Measurements from ENCODE around the gene SLC6A17.

The SLC6A17 gene

GRCh38 chr1:110205591-110206155 is 55.4 kb downstream of the SLC6A17 start:
- DNase-seq, result no peak

- DNase-seq, result no peak
Observed at GRCh38 chr1:110206261-110206920, 56.1 kb downstream of the SLC6A17 start.

- no peak for DNase-seq
Observed at GRCh38 chr1:110207831-110208230, 57.5 kb downstream of the SLC6A17 start.

DNA sequence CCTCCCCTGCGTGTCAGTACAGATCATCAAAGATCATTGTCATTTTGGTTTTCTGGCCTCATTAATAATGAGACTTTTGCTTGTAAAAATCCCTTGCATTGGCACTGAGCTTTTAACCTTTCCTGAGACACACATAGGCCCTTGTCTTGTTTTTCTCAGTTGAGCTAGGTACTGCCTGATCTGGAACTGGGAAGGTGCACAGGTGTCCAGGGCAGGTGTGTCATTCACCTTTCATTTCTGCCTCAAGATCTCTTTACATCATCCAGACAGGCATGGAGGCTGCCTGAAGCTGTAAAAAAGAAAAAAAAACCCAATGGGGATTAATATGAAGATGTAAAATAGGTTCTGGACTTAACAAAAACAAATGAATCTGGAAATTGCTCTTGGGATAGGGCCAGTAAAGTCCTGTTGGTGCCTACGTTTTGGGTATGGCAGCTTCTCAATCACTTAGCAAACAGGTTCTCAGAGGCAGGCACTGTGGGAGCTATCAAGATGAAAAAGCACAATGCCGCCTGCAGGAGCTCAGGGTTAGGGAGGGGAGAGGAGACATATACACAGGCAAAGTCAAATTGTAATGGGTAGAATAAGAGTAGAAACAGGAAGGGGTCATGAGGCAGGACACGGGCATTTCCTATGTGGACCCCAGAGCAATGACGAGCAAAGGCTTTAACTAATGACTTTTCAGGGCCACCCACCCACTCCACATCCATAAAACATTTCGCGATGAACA is 58.8 kb downstream of the SLC6A17 start:
- no peak for DNase-seq

- DNase-seq, result peak; percentile 51
Observed at GRCh38 chr1:110209715-110210603, 59.7 kb downstream of the SLC6A17 start, which contains the start of gene KCNC4. Gene KCNC4 (plus strand): TSS chr1:110210314. CDS start chr1:110211500, 1,186 bp downstream.

GRCh38 chr1:110210604-110211495 is 60.6 kb downstream of the SLC6A17 start:
- no peak for DNase-seq

DNA sequence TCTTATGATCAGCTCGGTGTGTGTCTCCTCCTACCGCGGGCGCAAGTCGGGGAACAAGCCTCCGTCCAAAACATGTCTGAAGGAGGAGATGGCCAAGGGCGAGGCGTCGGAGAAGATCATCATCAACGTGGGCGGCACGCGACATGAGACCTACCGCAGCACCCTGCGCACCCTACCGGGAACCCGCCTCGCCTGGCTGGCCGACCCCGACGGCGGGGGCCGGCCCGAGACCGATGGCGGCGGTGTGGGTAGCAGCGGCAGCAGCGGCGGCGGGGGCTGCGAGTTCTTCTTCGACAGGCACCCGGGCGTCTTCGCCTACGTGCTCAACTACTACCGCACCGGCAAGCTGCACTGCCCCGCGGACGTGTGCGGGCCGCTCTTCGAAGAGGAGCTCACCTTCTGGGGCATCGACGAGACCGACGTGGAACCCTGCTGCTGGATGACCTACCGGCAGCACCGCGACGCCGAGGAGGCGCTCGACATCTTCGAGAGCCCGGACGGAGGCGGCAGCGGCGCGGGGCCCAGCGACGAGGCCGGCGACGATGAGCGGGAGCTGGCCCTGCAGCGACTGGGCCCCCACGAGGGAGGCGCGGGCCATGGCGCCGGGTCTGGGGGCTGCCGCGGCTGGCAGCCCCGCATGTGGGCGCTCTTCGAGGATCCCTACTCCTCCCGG is 61.3 kb downstream of the SLC6A17 start:
- DNase-seq, result no peak

- DNase-seq, result no peak
Observed at GRCh38 chr1:110212169-110213142, 62.2 kb downstream of the SLC6A17 start.

- no peak for DNase-seq
Observed at GRCh38 chr1:110213143-110213540, 62.8 kb downstream of the SLC6A17 start.

DNA sequence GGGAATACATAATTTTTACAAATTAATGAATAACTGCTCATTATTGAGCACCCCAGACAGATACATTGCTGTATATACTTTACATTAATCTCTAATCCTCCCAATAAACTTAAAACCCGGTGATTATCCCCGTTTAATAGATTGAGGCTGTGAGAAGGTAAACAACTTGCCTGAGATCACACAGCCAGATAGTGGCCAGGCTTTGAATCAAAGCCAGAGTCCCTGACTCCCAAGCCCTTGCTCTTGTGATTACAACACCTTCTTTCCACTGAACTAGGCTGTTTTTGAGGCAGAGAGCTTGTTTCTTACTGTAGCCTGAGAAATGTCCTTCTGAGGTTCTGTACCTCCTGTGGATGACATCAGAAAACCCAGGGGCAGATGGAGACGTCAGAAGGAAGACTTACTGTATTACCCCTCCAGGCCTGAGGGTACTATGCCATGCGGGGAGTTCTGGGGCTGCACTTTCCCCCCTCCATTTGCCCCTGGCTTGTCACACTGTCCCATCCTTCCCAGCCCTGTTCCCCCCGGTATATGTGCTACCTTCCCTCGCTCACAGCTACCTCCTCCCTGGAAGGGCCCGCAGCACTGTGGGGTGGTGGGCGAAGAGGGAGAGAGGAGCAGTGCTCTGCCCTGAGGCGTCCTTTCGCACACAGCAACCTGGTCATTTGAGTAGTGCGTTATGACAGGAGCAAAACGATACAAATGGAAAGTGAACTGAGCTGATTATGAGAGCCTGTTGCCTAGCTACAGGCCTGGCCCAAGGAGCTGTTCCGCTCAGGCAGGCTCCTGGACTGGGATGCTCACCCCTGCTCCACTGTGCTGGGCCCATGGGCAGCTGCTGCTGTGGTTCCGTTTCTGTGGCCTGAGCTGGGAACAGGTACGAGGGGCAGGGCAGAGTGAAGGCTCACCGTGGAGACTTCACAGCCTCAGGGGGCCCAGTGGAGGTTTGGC is 64.4 kb downstream of the SLC6A17 start:
- no peak for DNase-seq

DNA sequence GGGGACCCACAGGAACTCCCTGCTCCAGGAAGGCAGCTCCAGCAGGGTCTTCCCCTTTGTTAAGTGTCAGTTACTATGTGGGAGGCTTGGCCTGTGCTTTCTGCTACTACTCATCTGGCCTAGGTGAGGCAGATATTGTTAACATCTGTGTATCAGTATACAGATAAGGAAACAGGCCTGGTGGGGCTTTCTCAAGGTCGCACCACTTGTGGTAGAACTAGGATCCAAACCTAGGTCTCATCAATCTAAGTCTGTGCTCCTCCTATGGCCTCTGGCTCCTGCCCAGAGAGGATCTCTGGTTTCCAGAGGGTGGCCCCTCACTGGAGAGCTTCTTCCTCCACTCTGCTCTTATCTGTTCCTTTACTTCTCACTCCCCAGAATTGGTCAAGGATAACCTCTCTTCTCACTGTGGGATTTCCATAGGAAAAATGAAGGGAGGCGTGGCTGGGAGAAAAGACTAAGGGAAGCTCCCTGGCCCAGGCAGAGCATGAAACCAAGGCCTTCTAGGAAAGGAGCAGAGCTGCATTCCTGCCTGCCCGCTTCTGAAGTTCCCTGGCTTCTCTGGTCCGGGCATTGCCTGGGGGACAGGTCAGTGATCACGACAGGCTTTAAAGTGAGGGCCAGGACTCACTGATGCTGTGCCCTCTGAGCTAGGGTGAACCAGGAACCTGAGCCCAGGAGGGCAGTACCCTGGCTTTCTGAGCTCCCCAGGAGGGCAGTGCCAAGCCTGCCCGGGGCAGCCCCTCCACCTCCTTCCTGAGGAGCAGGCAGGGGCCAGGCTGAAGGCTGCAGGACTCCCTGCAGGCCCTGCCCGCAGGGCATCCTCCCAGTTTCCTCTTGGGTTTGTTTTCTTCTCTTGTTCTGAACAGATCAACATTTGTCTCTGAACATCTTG is 65.6 kb downstream of the SLC6A17 start:
- DNase-seq, result no peak

DNA sequence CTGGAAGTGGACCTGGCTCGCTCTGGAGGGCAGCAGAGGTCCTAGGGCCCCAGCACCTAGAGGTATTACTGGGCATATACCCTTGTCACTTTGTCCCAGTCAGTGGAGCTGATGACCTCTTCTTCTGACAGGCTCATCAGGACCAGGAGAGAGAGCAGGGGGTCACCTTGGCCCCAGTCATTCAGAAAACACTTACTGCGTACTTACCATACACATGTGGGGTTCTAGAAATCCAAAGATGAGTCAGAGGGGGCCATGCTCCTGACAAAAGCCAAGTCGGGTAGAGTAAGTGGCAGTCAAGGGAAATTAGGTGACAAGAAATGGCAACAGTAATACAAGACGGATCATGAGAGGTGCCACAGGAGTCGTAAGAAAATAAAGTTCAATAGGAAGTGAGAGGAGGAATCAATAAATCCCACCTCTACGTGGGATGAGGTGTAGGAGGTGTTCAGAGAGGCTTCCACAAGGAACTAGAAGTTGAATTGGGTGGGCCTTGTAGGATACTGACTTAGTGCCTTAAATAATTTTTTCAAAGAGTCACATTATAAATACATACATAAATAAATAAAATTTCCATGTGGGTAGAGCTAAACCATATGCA is 66.7 kb downstream of the SLC6A17 start:
- no peak for DNase-seq

GRCh38 chr1:110218137-110218536 is 67.8 kb downstream of the SLC6A17 start:
- no peak for DNase-seq

- DNase-seq, result no peak
Observed at GRCh38 chr1:110218739-110219138, 68.4 kb downstream of the SLC6A17 start.

- no peak for DNase-seq
Observed at GRCh38 chr1:110220324-110220723, 70.0 kb downstream of the SLC6A17 start.

GRCh38 chr1:110221119-110221518 is 70.8 kb downstream of the SLC6A17 start:
- DNase-seq, result no peak

GRCh38 chr1:110223127-110223526 is 72.8 kb downstream of the SLC6A17 start:
- DNase-seq, result no peak
